CD8-positive, alpha-beta memory T cell (primary cell): ENCODE results near the gene PARD3. TPM values are rescaled to one million over a fixed set of nuclear protein-coding genes. Genes with fewer than 3 reads are reported as not detected.

Source experiments
- CTCF ChIA-PET: fragments of 350-600 bp; sonication (Branson Sonifier 250); formaldehyde crosslinking; loops from one replicate; lab custom pipeline; 2021; ENCODE audit warnings: antibody characterized with exemption; lab: Charles Lee
- POLR2A ChIA-PET: fragments of 350-600 bp; sonication (Branson Sonifier 250); formaldehyde crosslinking; loops from one replicate; lab custom pipeline; 2021; ENCODE audit warnings: antibody characterized with exemption; lab: Charles Lee
- DNase-seq, 5 donors: peaks; one replicate each; pipeline versions ENCODE4 v3.0.0 to v3.0.0-alpha.2; 2020 to 2022; ENCODE audit warnings: mixed read lengths in 1 of 5
- H3K27ac ChIP-seq: one replicate; pipeline ENCODE4 v1.7.0; 2013; ENCODE audit warnings: low read depth, mild to moderate bottlenecking, low read length, moderate library complexity
- H3K27me3 ChIP-seq: 2 replicates; pipeline ENCODE4 v1.7.0; 2013; ENCODE audit warnings: low read length, mild to moderate bottlenecking; ENCODE audit not compliant: insufficient read depth, poor library complexity, severe bottlenecking
- H3K36me3 ChIP-seq: 2 replicates; pipeline ENCODE4 v1.7.0; 2013; ENCODE audit warnings: mild to moderate bottlenecking, low read length, moderate library complexity; ENCODE audit not compliant: insufficient read depth
- H3K4me1 ChIP-seq: 2 replicates; pipeline ENCODE4 v1.7.0; 2013; ENCODE audit warnings: mild to moderate bottlenecking, low read length, moderate library complexity; ENCODE audit not compliant: insufficient read depth
- H3K4me3 ChIP-seq: 2 replicates; pipeline ENCODE4 v1.7.0; 2013; ENCODE audit warnings: mild to moderate bottlenecking, low read length
- H3K9me3 ChIP-seq: 2 replicates; pipeline ENCODE4 v1.7.0; 2013; ENCODE audit warnings: mild to moderate bottlenecking, low read length
- H3K27ac Mint-ChIP-seq, 8 donors: one replicate each; pipeline ENCODE4 v1.8.0; 2020 to 2021; ENCODE audit warnings: mixed read lengths in 8 of 8, mild to moderate bottlenecking in 6 of 8, inconsistent platforms in 3 of 8, moderate library complexity in 3 of 8
- H3K27me3 Mint-ChIP-seq, 2 donors: one replicate each; pipeline ENCODE4 v1.8.0; 2020 to 2021; ENCODE audit warnings: mixed read lengths in 2 of 2, mild to moderate bottlenecking in 1 of 2, moderate library complexity in 1 of 2
- H3K36me3 Mint-ChIP-seq, 3 donors: one replicate each; pipeline ENCODE4 v1.8.0; 2020 to 2021; ENCODE audit warnings: mixed read lengths in 3 of 3, inconsistent platforms in 1 of 3, mild to moderate bottlenecking in 1 of 3
- H3K4me1 Mint-ChIP-seq, 3 donors: one replicate each; pipeline ENCODE4 v1.8.0; 2020 to 2021; ENCODE audit warnings: mixed read lengths in 3 of 3, inconsistent platforms in 1 of 3, mild to moderate bottlenecking in 1 of 3
- H3K4me3 Mint-ChIP-seq, 7 donors: one replicate each; pipeline ENCODE4 v1.8.0; 2020 to 2021; ENCODE audit warnings: mixed read lengths in 7 of 7, mild to moderate bottlenecking in 6 of 7, moderate library complexity in 4 of 7, inconsistent platforms in 2 of 7
- H3K9me3 Mint-ChIP-seq, 5 donors: one replicate each; pipeline ENCODE4 v1.8.0; 2020 to 2022; ENCODE audit warnings: mixed read lengths in 5 of 5, mild to moderate bottlenecking in 3 of 5, moderate library complexity in 2 of 5, inconsistent platforms in 1 of 5
- polyA plus RNA-seq: library from polyadenylated mRNA; unstranded; fragments of 300-500 nt; fragmentation: Illumina TruSeq; gene quantifications from one replicate; pipeline ENCODE4 v1.2.3, GENCODE V29; 2021
- total RNA-seq, 2 experiments: library from RNA; stranded (reverse); gene quantifications; one replicate each; pipeline ENCODE4 v1.2.3, GENCODE V29; 2021

Gene PARD3
- total and polyA plus RNA-seq, 3 experiments from 2014 or later = 0.27 to 0.46 TPM; not detected in 1

DNA sequence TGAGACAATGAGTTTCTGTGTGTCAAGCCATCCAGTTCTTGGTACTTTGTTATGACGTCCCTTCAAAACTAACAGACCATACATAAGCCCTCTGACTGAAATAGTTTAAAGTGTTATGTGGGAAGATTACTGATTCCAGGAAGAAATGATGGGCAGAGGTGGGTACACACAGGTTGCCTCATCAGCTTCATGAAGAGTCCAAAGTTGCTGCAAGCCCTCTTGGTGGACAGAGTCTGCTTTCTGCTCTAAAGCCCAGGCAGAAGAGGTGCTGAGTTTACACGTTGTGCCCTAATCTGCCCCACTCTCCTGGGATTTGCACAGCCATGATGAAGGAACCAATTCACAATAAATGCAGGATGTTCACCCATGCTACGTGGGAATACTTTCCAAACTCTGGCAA, 187.4 kb downstream of the PARD3 start:
- ChIA-PET CTCF (interaction anchor here (1.6 kb wide), 2 partner anchors 9 to 10 kb away, joined by 4 to 5 read pairs; no protein-coding TSS in a partner anchor), POLR2A (no interaction called here)
- Histone ChIP-seq H3K27me3 (no peaks in the 10 kb centered on the region), H3K4me3 (no peak overlapping the region), H3K27ac (no peak overlapping the region), H3K36me3 (no peaks in the 10 kb centered on the region), H3K9me3 (no peaks in the 10 kb centered on the region), H3K4me1 (no peaks in the 10 kb centered on the region)
- peaks cover 4 to 6% of the 10 kb centered on the region in 2 donors for H3K27me3 Mint-ChIP-seq
- H3K9me3 Mint-ChIP-seq = no peaks in the 10 kb centered on the region
- H3K4me1 Mint-ChIP-seq = no peaks in the 10 kb centered on the region
- H3K36me3 Mint-ChIP-seq = no peaks in the 10 kb centered on the region
- no peak overlapping the region for H3K27ac Mint-ChIP-seq
- DNase-seq = no peak
- no peak overlapping the region for H3K4me3 Mint-ChIP-seq

DNA sequence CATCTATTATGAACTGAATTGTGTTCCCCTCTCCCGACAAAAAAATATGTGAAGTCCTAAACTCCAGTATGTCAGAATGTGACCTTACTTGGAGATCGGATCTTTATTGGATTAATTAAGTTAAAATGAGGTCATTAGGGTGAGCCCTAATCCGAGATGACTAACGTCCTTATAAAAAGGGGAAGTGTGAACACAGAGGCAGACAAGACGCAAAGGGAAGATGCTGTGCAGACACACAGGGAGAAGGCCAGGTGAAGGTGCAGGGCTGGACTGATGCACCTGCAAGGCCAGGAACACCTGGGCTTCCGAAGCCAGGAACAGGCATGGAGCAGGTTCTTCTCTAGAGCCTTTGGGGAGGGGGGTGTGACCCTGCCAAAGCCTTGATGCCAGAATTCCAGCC, 187.8 kb downstream of the PARD3 start:
- DNase-seq = no peak
- H3K9me3 ChIP-seq = no peaks in the 10 kb centered on the region
- H3K27me3 Mint-ChIP-seq = peaks cover 4 to 6% of the 10 kb centered on the region in 2 donors
- no peaks in the 10 kb centered on the region for H3K36me3 Mint-ChIP-seq
- H3K4me3 Mint-ChIP-seq = no peak overlapping the region
- H3K4me1 Mint-ChIP-seq = no peaks in the 10 kb centered on the region
- no peak overlapping the region for H3K27ac Mint-ChIP-seq
- POLR2A ChIA-PET = no interaction called here
- H3K27me3 ChIP-seq = no peaks in the 10 kb centered on the region
- H3K36me3 ChIP-seq = no peaks in the 10 kb centered on the region
- CTCF ChIA-PET = interaction anchor here (1.6 kb wide), 2 partner anchors 10 to 11 kb away, joined by 4 to 5 read pairs; no protein-coding TSS in a partner anchor
- H3K27ac ChIP-seq = no peak overlapping the region
- no peaks in the 10 kb centered on the region for H3K4me1 ChIP-seq
- H3K4me3 ChIP-seq = no peak overlapping the region
- H3K9me3 Mint-ChIP-seq = no peaks in the 10 kb centered on the region

DNA sequence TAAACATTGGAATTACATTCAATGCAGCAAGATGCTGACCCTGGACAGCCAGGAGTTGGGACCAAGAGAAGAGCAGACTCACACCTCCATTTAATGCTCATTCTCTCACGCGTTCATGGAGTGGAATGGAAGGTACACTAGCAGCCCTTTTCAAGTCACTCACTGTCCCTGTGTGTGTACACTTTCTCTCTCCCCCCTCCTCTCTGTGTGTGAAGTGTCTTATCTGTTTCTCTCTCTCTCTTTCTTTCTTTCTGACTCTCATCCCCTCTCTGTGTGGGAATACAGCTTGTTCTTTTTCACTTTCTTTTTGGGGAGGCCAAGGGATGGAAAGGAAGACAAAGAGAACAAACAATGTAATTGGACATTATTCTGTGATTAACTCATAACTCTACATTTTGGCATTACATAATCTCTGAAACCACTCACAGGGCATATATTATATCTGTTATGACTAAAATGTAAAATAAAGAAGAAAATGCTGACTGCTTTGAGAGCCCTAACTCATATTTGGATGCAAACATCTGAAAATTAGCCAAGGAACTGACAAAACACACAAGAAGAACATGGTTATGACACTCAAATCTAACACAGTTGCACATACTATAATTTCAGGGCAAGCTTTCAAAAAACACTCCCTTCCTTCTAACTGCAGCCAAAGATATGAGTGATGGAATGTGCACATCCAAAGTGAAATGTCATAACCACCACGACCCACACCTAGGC, 188.8 kb downstream of the PARD3 start:
- Histone ChIP-seq H3K9me3 (no peaks in the 10 kb centered on the region), H3K4me1 (no peaks in the 10 kb centered on the region), H3K4me3 (no peak overlapping the region), H3K36me3 (no peaks in the 10 kb centered on the region), H3K27ac (no peak overlapping the region), H3K27me3 (no peaks in the 10 kb centered on the region)
- POLR2A ChIA-PET = no interaction called here
- no peak for DNase-seq
- no peaks in the 10 kb centered on the region for H3K9me3 Mint-ChIP-seq
- H3K4me3 Mint-ChIP-seq = no peak overlapping the region
- CTCF ChIA-PET = no interaction called here
- H3K4me1 Mint-ChIP-seq = no peaks in the 10 kb centered on the region
- H3K27ac Mint-ChIP-seq = no peak overlapping the region
- H3K27me3 Mint-ChIP-seq = peaks cover 3 to 4% of the 10 kb centered on the region in 2 donors
- no peaks in the 10 kb centered on the region for H3K36me3 Mint-ChIP-seq

DNA sequence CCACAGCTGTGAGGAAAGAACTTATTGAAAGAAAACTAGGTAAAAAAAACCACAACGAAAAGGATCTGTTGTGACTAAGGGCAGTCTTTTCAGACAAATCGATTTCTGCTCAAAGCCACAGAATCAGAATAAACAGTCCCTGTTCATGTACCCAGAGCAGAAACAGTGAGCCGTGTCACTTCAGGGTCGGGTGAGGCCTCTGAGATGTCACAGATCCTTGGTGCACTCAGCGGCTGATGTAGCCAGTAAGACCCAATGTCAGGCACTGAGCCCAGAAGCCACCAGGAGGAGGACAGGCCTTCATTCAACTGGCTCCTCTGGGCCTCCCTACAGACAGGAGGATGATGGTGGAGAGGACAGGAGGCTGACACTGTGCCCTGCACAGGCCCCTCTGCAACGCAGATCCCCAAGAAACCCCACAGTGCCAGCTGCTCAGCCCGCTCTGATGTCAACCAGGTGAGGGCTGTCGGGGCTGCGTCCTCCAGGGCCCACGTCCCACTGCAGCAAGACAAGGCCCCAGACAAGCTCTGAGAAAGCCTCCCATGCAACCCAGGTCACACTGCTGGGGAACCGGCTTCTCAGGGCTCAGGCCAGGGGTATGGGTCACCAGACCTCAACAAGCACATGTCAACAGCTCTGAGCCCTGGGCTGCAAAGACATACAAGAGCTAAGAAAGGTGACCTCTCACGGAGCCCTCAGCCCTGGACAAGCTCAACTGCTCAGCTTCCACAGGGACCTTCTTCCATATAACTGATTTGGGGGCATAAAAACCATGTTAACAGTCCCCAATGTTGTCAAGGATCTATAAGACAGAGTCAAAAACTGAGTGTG, 190.6 kb downstream of the PARD3 start:
- ChIA-PET CTCF (interaction anchor here (1.1 to 1.2 kb wide), 2 partner anchors 10 to 15 kb away, joined by 3 to 4 read pairs; no protein-coding TSS in a partner anchor), POLR2A (no interaction called here)
- Histone ChIP-seq H3K9me3 (no peaks in the 10 kb centered on the region), H3K27me3 (no peaks in the 10 kb centered on the region), H3K27ac (no peak overlapping the region), H3K36me3 (no peaks in the 10 kb centered on the region), H3K4me1 (no peaks in the 10 kb centered on the region), H3K4me3 (no peak overlapping the region)
- Mint-ChIP-seq H3K9me3 (no peaks in the 10 kb centered on the region), H3K27ac (no peak overlapping the region), H3K4me1 (no peaks in the 10 kb centered on the region), H3K4me3 (no peak overlapping the region), H3K36me3 (no peaks in the 10 kb centered on the region), H3K27me3 (peaks cover 1 to 3% of the 10 kb centered on the region in 2 donors)
- DNase-seq = no peak

DNA sequence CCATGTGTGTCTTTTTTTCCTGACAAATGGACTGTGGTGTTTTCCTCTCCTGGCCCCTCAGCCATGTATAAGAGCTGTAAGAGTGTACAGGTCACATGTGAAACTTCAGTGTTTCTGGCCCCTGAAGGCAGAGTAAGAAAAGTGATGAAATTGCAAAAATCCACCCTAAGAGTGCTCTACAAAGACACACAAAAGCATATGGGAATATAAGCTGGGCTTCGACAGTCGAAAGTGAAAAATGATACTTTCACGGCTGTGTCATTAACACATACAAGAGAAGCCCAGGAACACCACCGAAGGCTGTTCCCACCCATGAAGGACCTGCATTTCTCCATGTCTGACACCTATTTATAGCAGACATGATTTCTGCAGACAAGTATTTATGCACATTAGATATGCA, 192.2 kb downstream of the PARD3 start:
- no peaks in the 10 kb centered on the region for H3K36me3 Mint-ChIP-seq
- no peak for DNase-seq
- Histone ChIP-seq H3K27me3 (no peaks in the 10 kb centered on the region), H3K4me3 (no peak overlapping the region), H3K36me3 (no peaks in the 10 kb centered on the region), H3K4me1 (no peaks in the 10 kb centered on the region), H3K27ac (no peak overlapping the region), H3K9me3 (no peaks in the 10 kb centered on the region)
- H3K27me3 Mint-ChIP-seq = peaks cover 3 to 4% of the 10 kb centered on the region in 2 donors
- H3K27ac Mint-ChIP-seq = no peak overlapping the region
- no peaks in the 10 kb centered on the region for H3K9me3 Mint-ChIP-seq
- ChIA-PET CTCF (no interaction called here), POLR2A (no interaction called here)
- no peaks in the 10 kb centered on the region for H3K4me1 Mint-ChIP-seq
- H3K4me3 Mint-ChIP-seq = no peak overlapping the region

DNA sequence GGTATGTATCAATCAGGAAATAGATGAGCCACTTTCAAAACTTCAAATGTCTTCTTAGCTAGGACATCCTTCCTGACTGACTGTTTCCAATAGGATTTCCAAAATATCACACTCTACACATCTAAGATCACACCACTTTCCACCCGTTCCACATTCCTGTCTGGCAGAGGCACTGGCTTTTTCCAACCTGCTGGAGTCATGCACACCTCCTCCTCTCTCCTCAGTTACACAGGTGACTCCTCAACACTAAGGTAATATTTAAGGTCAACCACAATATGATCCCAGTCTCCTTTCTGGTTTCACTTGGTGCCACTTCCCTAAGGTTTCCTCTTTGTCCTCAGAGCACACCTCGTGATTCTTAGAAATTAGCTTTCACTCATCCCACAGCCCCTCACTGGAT, 196.5 kb downstream of the PARD3 start:
- no peak overlapping the region for H3K4me3 ChIP-seq
- H3K4me3 Mint-ChIP-seq = no peak overlapping the region
- H3K27ac ChIP-seq = no peak overlapping the region
- H3K9me3 Mint-ChIP-seq = no peaks in the 10 kb centered on the region
- no peaks in the 10 kb centered on the region for H3K9me3 ChIP-seq
- no peak overlapping the region for H3K27ac Mint-ChIP-seq
- no peak for DNase-seq
- H3K36me3 Mint-ChIP-seq = no peaks in the 10 kb centered on the region
- H3K27me3 ChIP-seq = no peaks in the 10 kb centered on the region
- peaks cover 3% of the 10 kb centered on the region in 2 donors for H3K27me3 Mint-ChIP-seq
- ChIA-PET POLR2A (no interaction called here), CTCF (no interaction called here)
- no peaks in the 10 kb centered on the region for H3K4me1 ChIP-seq
- H3K36me3 ChIP-seq = no peaks in the 10 kb centered on the region
- H3K4me1 Mint-ChIP-seq = no peaks in the 10 kb centered on the region

DNA sequence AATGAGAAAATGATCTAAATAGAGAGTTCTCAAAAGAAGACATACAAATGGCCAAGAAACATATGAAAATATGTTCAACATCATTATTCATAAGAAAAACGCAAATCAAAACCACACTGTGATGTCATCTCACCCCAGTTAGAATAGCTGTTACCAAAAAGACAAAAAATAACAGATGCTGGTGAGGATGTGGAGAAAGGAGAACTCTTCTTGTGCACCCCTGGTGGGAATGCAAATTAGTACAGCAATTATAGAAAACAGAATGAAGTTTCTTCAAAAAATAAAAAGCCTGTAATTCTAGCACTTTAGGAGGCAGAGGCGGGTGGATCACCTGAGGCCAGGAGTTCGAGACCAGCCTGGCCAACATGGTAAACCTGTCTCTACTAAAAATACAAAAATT, 199.3 kb downstream of the PARD3 start:
- no peaks in the 10 kb centered on the region for H3K4me1 Mint-ChIP-seq
- Histone ChIP-seq H3K4me1 (no peaks in the 10 kb centered on the region), H3K36me3 (no peaks in the 10 kb centered on the region), H3K4me3 (no peak overlapping the region), H3K27me3 (no peaks in the 10 kb centered on the region), H3K27ac (no peak overlapping the region), H3K9me3 (no peaks in the 10 kb centered on the region)
- H3K4me3 Mint-ChIP-seq = no peak overlapping the region
- H3K27me3 Mint-ChIP-seq = peaks cover 3 to 4% of the 10 kb centered on the region in 2 donors
- H3K9me3 Mint-ChIP-seq = no peaks in the 10 kb centered on the region
- CTCF ChIA-PET = no interaction called here
- POLR2A ChIA-PET = no interaction called here
- no peaks in the 10 kb centered on the region for H3K36me3 Mint-ChIP-seq
- no peak for DNase-seq
- no peak overlapping the region for H3K27ac Mint-ChIP-seq

DNA sequence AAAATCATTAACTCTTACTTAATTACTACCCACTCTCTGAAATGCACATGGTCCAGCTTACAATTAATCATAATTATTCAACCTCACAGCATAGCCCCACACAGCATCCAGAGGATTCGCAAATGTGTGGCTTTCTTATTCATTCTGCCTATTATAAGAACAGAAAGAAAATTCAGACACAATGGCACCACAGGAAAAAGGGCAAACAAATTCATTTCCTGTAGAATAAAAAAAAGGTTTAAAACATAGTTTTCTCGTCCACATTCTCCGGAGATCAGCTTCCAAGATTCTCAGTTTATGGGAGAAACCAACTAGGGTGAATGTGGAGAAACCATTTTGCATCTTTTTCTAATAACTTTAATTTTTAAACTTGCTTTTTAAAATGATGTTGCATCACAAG, 201.6 kb downstream of the PARD3 start:
- Mint-ChIP-seq H3K4me1 (no peaks in the 10 kb centered on the region), H3K4me3 (no peak overlapping the region), H3K9me3 (no peaks in the 10 kb centered on the region), H3K27ac (no peak overlapping the region), H3K27me3 (peaks cover 1 to 3% of the 10 kb centered on the region in 2 donors), H3K36me3 (no peaks in the 10 kb centered on the region)
- H3K4me3 ChIP-seq = no peak overlapping the region
- ChIA-PET CTCF (no interaction called here), POLR2A (no interaction called here)
- no peak overlapping the region for H3K27ac ChIP-seq
- no peaks in the 10 kb centered on the region for H3K27me3 ChIP-seq
- H3K36me3 ChIP-seq = no peaks in the 10 kb centered on the region
- H3K4me1 ChIP-seq = no peaks in the 10 kb centered on the region
- H3K9me3 ChIP-seq = no peaks in the 10 kb centered on the region
- no peak for DNase-seq
